GM18519 (cell line): ENCODE measurements around the gene PRTN3.
"Not testable (repeated sequence)": the region's sequence is repeated elsewhere in the genome, so short reads cannot be mapped to it uniquely, and the experiment has no call there.

Experiments used
- ATAC-seq: cut with Tn5 transposase; IDR thresholded peaks from one replicate; pipeline ENCODE4 v1.9.1; 2021; ENCODE audit warnings: mild to moderate bottlenecking, moderate library complexity; ENCODE audit not compliant: unreplicated experiment, low FRiP score

Gene PRTN3

GRCh38 chr19:877992-878660 is 37.3 kb downstream of the PRTN3 start:
- ATAC-seq: not testable (repeated sequence)

GRCh38 chr19:878751-879561 is 38.2 kb downstream of the PRTN3 start:
- ATAC-seq: not testable (repeated sequence)

- no peak for ATAC-seq
Measured at GRCh38 chr19:879711-880438, 39.1 kb downstream of the PRTN3 start.

GRCh38 chr19:881385-882071 is 40.7 kb downstream of the PRTN3 start:
- ATAC-seq: no peak

GRCh38 chr19:882871-883497 is 42.2 kb downstream of the PRTN3 start:
- ATAC-seq: no peak

GRCh38 chr19:883661-884211 is 42.9 kb downstream of the PRTN3 start:
- no peak for ATAC-seq

GRCh38 chr19:884420-885211 is 43.8 kb downstream of the PRTN3 start:
- ATAC-seq: no peak

GRCh38 chr19:885536-886224 is 44.9 kb downstream of the PRTN3 start:
- ATAC-seq: no peak

GRCh38 chr19:887072-887471 is 46.3 kb downstream of the PRTN3 start:
- ATAC-seq: no peak

- no peak for ATAC-seq
Measured at GRCh38 chr19:887599-887998, 46.8 kb downstream of the PRTN3 start.

GRCh38 chr19:888581-889385 is 48.0 kb downstream of the PRTN3 start:
- no peak for ATAC-seq

GRCh38 chr19:889662-890295 is 49.0 kb downstream of the PRTN3 start:
- no peak for ATAC-seq

- no peak for ATAC-seq
Measured at GRCh38 chr19:890831-891230, 50.0 kb downstream of the PRTN3 start.

- not testable (repeated sequence) for ATAC-seq
Measured at GRCh38 chr19:891421-892200, 50.8 kb downstream of the PRTN3 start.

GRCh38 chr19:892243-892893 is 51.6 kb downstream of the PRTN3 start:
- peak; percentile 7 for ATAC-seq
